H1 (cell line): ENCODE measurements around the gene ZBED5. TPM values are rescaled to one million over a fixed set of nuclear protein-coding genes. Genes with fewer than 3 reads are reported as not detected.
"Not testable (repeated sequence)": the region's sequence is repeated elsewhere in the genome, so short reads cannot be mapped to it uniquely, and the experiment has no call there.

ENCODE experiments used
- CTCF ChIA-PET: fragments of 300-600 bp; sonication (Branson Sonifier 250); formaldehyde crosslinking; loops from one replicate; lab custom pipeline; 2021; ENCODE audit not compliant: partially characterized antibody; lab: Charles Lee
- POLR2A ChIA-PET: fragments of 300-600 bp; sonication (Branson Sonifier 250); formaldehyde crosslinking; loops from one replicate; lab custom pipeline; 2021; ENCODE audit warnings: inconsistent platforms; ENCODE audit not compliant: partially characterized antibody; lab: Charles Lee
- DNase-seq, 2 experiments: peaks; one replicate each; pipeline versions ENCODE4 v3.0.0 to v3.0.0-alpha.2; 2010 to 2022; ENCODE audit warnings: low spot score in 2 of 2, low read depth in 1 of 2, mixed read lengths in 1 of 2
- FAIRE-seq: peaks from 2 replicates; lab custom pipeline; 2011; peaks lifted over from hg19 to GRCh38; lab: Jason Lieb, UNC
- H2AFZ ChIP-seq: 2 replicates; pipeline ENCODE4 v1.8.1; 2012; ENCODE audit warnings: low read length, inconsistent platforms
- H2AK5ac ChIP-seq: 2 replicates; pipeline ENCODE4 v1.6.1; 2013; ENCODE audit warnings: low read depth, low read length
- H2BK120ac ChIP-seq: replicated peaks from 2 replicates; pipeline ENCODE3; 2013; ENCODE audit warnings: low read depth, low read length, inconsistent platforms
- H2BK12ac ChIP-seq: 2 replicates; pipeline ENCODE4 v1.6.1; 2013; ENCODE audit warnings: low read depth, low read length
- H2BK15ac ChIP-seq: 2 replicates; pipeline ENCODE4 v1.6.1; 2013; ENCODE audit warnings: low read length
- H2BK20ac ChIP-seq: 2 replicates; pipeline ENCODE4 v1.6.1; 2013; ENCODE audit warnings: low read length
- H2BK5ac ChIP-seq: 2 replicates; pipeline ENCODE4 v1.6.1; 2013; ENCODE audit warnings: low read depth, low read length
- H3K14ac ChIP-seq: 2 replicates; pipeline ENCODE4 v1.6.1; 2013; ENCODE audit warnings: inconsistent platforms; ENCODE audit not compliant: insufficient read length
- H3K18ac ChIP-seq: 2 replicates; pipeline ENCODE4 v1.6.1; 2013; ENCODE audit warnings: low read length; ENCODE audit errors: extremely low read depth
- H3K23ac ChIP-seq: 2 replicates; pipeline ENCODE4 v1.6.1; 2013; ENCODE audit warnings: inconsistent platforms; ENCODE audit not compliant: insufficient read length
- H3K23me2 ChIP-seq: 2 replicates; pipeline ENCODE4 v1.6.1; 2013; ENCODE audit warnings: low read depth, low read length
- H3K27ac ChIP-seq: 2 replicates; pipeline ENCODE4 v1.6.1; 2011; ENCODE audit warnings: low read depth, low read length, inconsistent platforms
- H3K27me3 ChIP-seq, 4 experiments: replicated peaks in 1 of 4; 1 replicate in 1 of 4; 2 replicates in 3 of 4; pipeline versions ENCODE4 v1.6.1 to v1.8.1; 2011 to 2013; ENCODE audit warnings: low read length in 3 of 4, mild to moderate bottlenecking in 3 of 4, inconsistent platforms in 2 of 4, mixed read lengths in 2 of 4, moderate library complexity in 1 of 4; ENCODE audit not compliant: control insufficient read depth in 3 of 4, insufficient read depth in 3 of 4; ENCODE audit errors: extremely low read depth in 1 of 4
- H3K36me3 ChIP-seq, 4 experiments: 2 replicates each; pipeline versions ENCODE4 v1.6.1 to v1.8.1; 2011 to 2013; ENCODE audit warnings: mild to moderate bottlenecking in 4 of 4, low read length in 3 of 4, moderate library complexity in 2 of 4, control low read depth in 1 of 4, inconsistent platforms in 1 of 4; ENCODE audit not compliant: insufficient read depth in 4 of 4, control insufficient read depth in 2 of 4
- H3K4ac ChIP-seq: replicated peaks from 2 replicates; pipeline ENCODE3; 2013; ENCODE audit warnings: low read length, low read depth, mixed read lengths, inconsistent platforms; ENCODE audit not compliant: insufficient read length
- H3K4me1 ChIP-seq, 4 experiments: replicated peaks in 1 of 4; 1 replicate in 1 of 4; 2 replicates in 3 of 4; pipeline versions ENCODE4 v1.6.1 to v1.8.1; 2011 to 2013; ENCODE audit warnings: low read length in 3 of 4, inconsistent platforms in 2 of 4, mixed read lengths in 1 of 4; ENCODE audit not compliant: insufficient read depth in 4 of 4, control insufficient read depth in 3 of 4
- H3K4me2 ChIP-seq, 2 experiments: 2 replicates each; pipeline versions ENCODE4 v1.6.1 to v1.8.1; 2011 to 2013; ENCODE audit warnings: low read depth in 2 of 2, low read length in 2 of 2, control low read depth in 1 of 2, inconsistent platforms in 1 of 2, mild to moderate bottlenecking in 1 of 2; ENCODE audit not compliant: insufficient read depth in 1 of 2
- H3K4me3 ChIP-seq, 4 experiments: fragments of 200-600, 300-600 bp in 1 of 4; sonication (generic), shearing (Covaris generic), sonication (Bioruptor Twin) in 1 of 4; 2 replicates each; pipeline versions ENCODE4 v1.5.1 to v1.8.1; 2011 to 2016; ENCODE audit warnings: low read length in 4 of 4, low read depth in 3 of 4, control low read depth in 2 of 4, inconsistent platforms in 2 of 4, mild to moderate bottlenecking in 2 of 4, mixed read lengths in 1 of 4, moderate library complexity in 1 of 4; ENCODE audit not compliant: insufficient read depth in 2 of 4; ENCODE audit errors: extremely low read depth in 1 of 4
- H3K56ac ChIP-seq: replicated peaks from 2 replicates; pipeline ENCODE3; 2013; ENCODE audit warnings: low read depth, mild to moderate bottlenecking, mixed read lengths, low read length, inconsistent platforms; ENCODE audit not compliant: insufficient read length
- H3K79me1 ChIP-seq: 2 replicates; pipeline ENCODE4 v1.6.1; 2013; ENCODE audit warnings: low read depth, low read length, control low read depth
- H3K79me2 ChIP-seq, 2 experiments: 2 replicates each; pipeline versions ENCODE4 v1.6.1 to v1.8.1; 2012 to 2013; ENCODE audit warnings: low read length in 2 of 2, mild to moderate bottlenecking in 2 of 2, inconsistent platforms in 1 of 2; ENCODE audit not compliant: insufficient read depth in 2 of 2, control insufficient read depth in 1 of 2
- H3K9ac ChIP-seq, 4 experiments: replicated peaks in 1 of 4; 1 replicate in 1 of 4; 2 replicates in 3 of 4; pipeline versions ENCODE4 v1.6.1 to v1.8.1; 2011 to 2013; ENCODE audit warnings: low read depth in 3 of 4, low read length in 3 of 4, control low read depth in 2 of 4, mild to moderate bottlenecking in 2 of 4, moderate library complexity in 2 of 4, inconsistent platforms in 1 of 4; ENCODE audit errors: extremely low read depth in 1 of 4
- H3K9me3 ChIP-seq, 2 experiments: 2 replicates each; pipeline versions ENCODE4 v1.6.1 to v1.8.1; 2012 to 2013; ENCODE audit warnings: mild to moderate bottlenecking in 2 of 2, moderate library complexity in 2 of 2, control low read depth in 1 of 2, inconsistent platforms in 1 of 2, low read depth in 1 of 2, low read length in 1 of 2, mixed read lengths in 1 of 2; ENCODE audit not compliant: insufficient read depth in 2 of 2
- H4K20me1 ChIP-seq, 2 experiments: replicated peaks in 1 of 2; 2 replicates each; pipeline versions ENCODE3 to v1.8.1; 2011 to 2013; ENCODE audit warnings: inconsistent platforms in 2 of 2, low read length in 2 of 2, mild to moderate bottlenecking in 1 of 2; ENCODE audit not compliant: insufficient read depth in 2 of 2, control insufficient read depth in 1 of 2
- H4K5ac ChIP-seq: 2 replicates; pipeline ENCODE4 v1.6.1; 2013; ENCODE audit warnings: low read length, low read depth, mixed read lengths, inconsistent platforms; ENCODE audit not compliant: insufficient read length
- H4K8ac ChIP-seq: 2 replicates; pipeline ENCODE4 v1.8.0; 2013; ENCODE audit warnings: mild to moderate bottlenecking, moderate library complexity, low read length, inconsistent platforms; ENCODE audit not compliant: insufficient read depth; ENCODE audit errors: extremely low read depth
- H4K91ac ChIP-seq: replicated peaks from 2 replicates; pipeline ENCODE3; 2013; ENCODE audit warnings: low read length, mixed read lengths, inconsistent platforms; ENCODE audit not compliant: insufficient read length
- WGBS, 2 experiments: shearing (Covaris generic) in 1 of 2; methylation state at CpG; one replicate each; pipeline versions ENCODE4 v1.1.6 to v1.1.7; 2013 to 2015; ENCODE audit warnings: low lambda C conversion rate in 2 of 2, mixed read lengths in 2 of 2, inconsistent platforms in 1 of 2, low coverage in 1 of 2, missing lambda C conversion rate in 1 of 2; ENCODE audit not compliant: insufficient replicate concordance in 2 of 2, insufficient coverage in 1 of 2, insufficient read length in 1 of 2; ENCODE audit errors: extremely low coverage in 1 of 2, missing lambda C conversion rate in 1 of 2; 5-methylcytosine and 5-hydroxymethylcytosine counted together
- polyA plus RNA-seq, 7 experiments: library from polyadenylated mRNA; depleted of rRNA in 3 of 7; stranded (reverse) in 5 of 7; unstranded in 2 of 7; fragments of >200 nt in 5 of 7; fragments of 200-250 nt in 2 of 7; gene quantifications; 1 replicate in 5 of 7; 2 replicates in 1 of 7; 4 replicates in 1 of 7; pipeline versions ENCODE4 v1.2.1 to v1.2.3, GENCODE V29; 2011 to 2013; ENCODE audit warnings: missing spikeins in 2 of 7, mixed read lengths in 2 of 7
- total RNA-seq: library from RNA; stranded (reverse); fragmentation: NEBNext Ultra II Directional; extraction: Animal tissue kit (Norgen Biotek cat#: 25700); gene quantifications from 2 replicates; pipeline ENCODE4 v1.2.1, GENCODE V29; 2021

ZBED5 gene
- total and polyA plus RNA-seq, 2 of the 8 experiments (the other 6 are each of a cell fraction or from before 2014, with no cell fraction given): 54.2 to 94.7 TPM

- not testable (repeated sequence) for DNase-seq, H3K36me3 ChIP-seq, H4K91ac ChIP-seq, H2BK20ac ChIP-seq, H2BK12ac ChIP-seq, H3K56ac ChIP-seq, H3K14ac ChIP-seq, H2BK5ac ChIP-seq, H3K9me3 ChIP-seq, H3K4me1 ChIP-seq, H4K20me1 ChIP-seq, H2AFZ ChIP-seq, H3K27me3 ChIP-seq, H3K27ac ChIP-seq, H3K23me2 ChIP-seq, H2BK15ac ChIP-seq, H3K4me3 ChIP-seq, H4K5ac ChIP-seq, H3K79me2 ChIP-seq, H2BK120ac ChIP-seq, FAIRE-seq, H3K9ac ChIP-seq, H4K8ac ChIP-seq, H3K4me2 ChIP-seq, H3K18ac ChIP-seq, H3K4ac ChIP-seq, H3K23ac ChIP-seq, H2AK5ac ChIP-seq, H3K79me1 ChIP-seq
- ChIA-PET POLR2A (interaction anchor here (1.3 to 6.4 kb wide), 2 partner anchors 12 to 28 kb away, joined by 8 to 42 read pairs; partner anchors contain the start of gene EIF4G2), CTCF (interaction anchor here (0.7 to 1.7 kb wide), 5 partner anchors 12 to 1315 kb away, joined by 3 to 9 read pairs (median 3); no protein-coding TSS in a partner anchor)
- 87% methylated on average over 4 of the region's 4 CpGs; no CpG with 5 or more reads in 1 of the 2 experiments for WGBS, 2 experiments
These were observed 21.0 kb downstream of the ZBED5 start for GRCh38 chr11:10836884-10837283.
